ENCODE results near the gene PPM1M.

GRCh38 chr3:52297242-52298148, 51.9 kb downstream of the PPM1M start:
- no peak for TF ChIP-seq MAX (IDR thresholded peaks at IDR 0.05)
- TF ChIP-seq RAD21 (IDR thresholded peaks at IDR 0.05; ENCODE audit: low read depth): no peak
- TF ChIP-seq YY1 (IDR thresholded peaks at IDR 0.05; ENCODE audit: low read depth): no peak
- TF ChIP-seq CEBPB (IDR thresholded peaks at IDR 0.05): no peak
- no peak for TF ChIP-seq NFIC (IDR thresholded peaks at IDR 0.05)
- TF ChIP-seq TCF12 (IDR thresholded peaks at IDR 0.05; ENCODE audit: low read depth): no peak
- no peak for TF ChIP-seq REST (IDR thresholded peaks at IDR 0.05; ENCODE audit: low read depth)
- no peak for TF ChIP-seq TAF1 (IDR thresholded peaks at IDR 0.05; ENCODE audit: low read depth)
- no peak for TF ChIP-seq TEAD4 (IDR thresholded peaks at IDR 0.05)
- TF ChIP-seq EP300 (IDR thresholded peaks at IDR 0.05; ENCODE audit: borderline replicate concordance): no peak
- no peak for TF ChIP-seq CREB1 (IDR thresholded peaks at IDR 0.05; ENCODE audit: low read depth)
- TF ChIP-seq, protein P1, sequence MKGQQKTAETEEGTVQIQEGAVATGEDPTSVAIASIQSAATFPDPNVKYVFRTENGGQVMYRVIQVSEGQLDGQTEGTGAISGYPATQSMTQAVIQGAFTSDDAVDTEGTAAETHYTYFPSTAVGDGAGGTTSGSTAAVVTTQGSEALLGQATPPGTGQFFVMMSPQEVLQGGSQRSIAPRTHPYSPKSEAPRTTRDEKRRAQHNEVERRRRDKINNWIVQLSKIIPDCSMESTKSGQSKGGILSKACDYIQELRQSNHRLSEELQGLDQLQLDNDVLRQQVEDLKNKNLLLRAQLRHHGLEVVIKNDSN (IDR thresholded peaks at IDR 0.05): no peak

Data from Ishikawa (cell line).